NCI-H1092 (cell line): ENCODE results near the gene ACACA.

Experiments used
- DNase-seq: peaks from one replicate; lab custom pipeline; 2025; lab: John Stamatoyannopoulos, UW

ACACA gene

GRCh38 chr17:37344519-37344918, 62.1 kb downstream of the ACACA start:
- no peak for DNase-seq

DNA sequence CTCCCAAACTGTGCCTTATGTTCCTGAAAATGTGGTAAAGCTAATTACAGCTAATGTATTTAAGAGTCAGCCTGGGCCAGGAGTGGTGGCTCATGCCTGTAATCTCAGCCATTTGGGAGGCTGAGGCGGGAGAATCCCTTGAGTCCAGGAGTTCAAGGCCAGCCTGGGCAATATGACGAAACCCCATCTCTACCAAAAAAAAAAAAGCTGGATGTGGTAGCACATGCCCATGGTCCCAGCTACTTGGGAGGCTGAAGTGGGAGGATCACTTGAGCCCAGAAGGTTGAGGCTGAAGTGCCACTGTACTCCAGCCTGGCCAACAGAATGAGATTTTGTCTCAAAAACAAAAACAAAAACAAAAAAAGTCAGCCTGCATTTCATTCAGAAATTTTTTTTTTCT, 64.0 kb downstream of the ACACA start:
- DNase-seq: no peak

- no peak for DNase-seq
Observed at GRCh38 chr17:37340804-37341203, 65.8 kb downstream of the ACACA start.

- DNase-seq: no peak
Observed at GRCh38 chr17:37339321-37339720, 67.3 kb downstream of the ACACA start.

DNA sequence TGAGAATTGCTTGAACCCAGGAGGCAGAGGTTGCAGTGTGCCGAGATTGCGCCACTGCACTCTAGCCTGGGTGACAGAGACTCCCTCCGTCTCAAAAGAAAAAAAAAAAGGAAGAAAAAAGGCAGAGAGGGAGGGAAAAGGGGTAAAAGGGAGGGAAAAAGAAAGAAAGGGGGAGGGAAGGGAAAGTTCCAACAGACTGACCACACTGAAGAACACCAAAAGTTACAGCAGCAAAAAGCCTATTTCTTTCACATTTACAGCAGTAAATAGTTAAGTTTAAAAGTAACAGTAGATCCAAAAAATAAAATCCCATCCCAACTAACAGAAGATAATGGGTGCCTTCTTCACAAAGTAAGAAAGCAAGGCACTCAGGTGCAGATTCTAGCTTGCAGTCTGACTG, 67.8 kb downstream of the ACACA start:
- no peak for DNase-seq

DNA sequence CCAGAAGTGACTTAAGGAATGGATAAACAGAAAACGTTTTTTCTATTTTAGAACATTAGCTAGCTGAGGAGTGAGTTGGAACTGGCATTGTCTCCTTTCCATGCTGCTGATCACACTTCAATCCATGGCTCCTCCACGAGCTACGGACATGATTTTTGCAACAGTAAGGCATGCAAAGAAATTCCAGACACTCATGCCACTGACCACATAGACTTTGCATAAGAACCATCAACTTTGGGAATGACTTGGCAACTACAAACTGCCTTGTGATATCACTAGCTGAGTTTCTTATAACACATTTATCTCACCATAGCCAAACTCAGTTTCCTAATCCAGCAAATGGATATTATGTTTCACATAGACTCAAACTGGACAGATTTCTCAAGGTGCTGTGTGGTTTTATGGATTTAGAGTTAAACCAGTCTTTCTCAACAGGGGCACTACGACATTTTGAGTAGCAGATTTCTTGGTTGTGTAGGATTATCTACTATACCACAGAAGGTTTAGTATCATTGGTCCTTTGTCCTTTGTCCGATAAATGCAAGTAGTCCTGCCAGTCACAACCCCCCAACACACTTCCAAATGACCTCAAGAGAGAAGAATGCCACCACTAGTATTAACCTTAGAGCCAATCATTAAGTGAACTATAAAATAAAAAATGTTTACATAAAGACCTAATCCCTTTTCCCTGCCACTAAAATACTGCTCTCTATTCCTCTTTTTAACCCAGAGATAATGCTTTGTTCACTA, 79.1 kb downstream of the ACACA start:
- no peak for DNase-seq

GRCh38 chr17:37322826-37323561, 83.6 kb downstream of the ACACA start:
- no peak for DNase-seq

- DNase-seq: no peak
Observed at GRCh38 chr17:37322106-37322505, 84.5 kb downstream of the ACACA start.

DNA sequence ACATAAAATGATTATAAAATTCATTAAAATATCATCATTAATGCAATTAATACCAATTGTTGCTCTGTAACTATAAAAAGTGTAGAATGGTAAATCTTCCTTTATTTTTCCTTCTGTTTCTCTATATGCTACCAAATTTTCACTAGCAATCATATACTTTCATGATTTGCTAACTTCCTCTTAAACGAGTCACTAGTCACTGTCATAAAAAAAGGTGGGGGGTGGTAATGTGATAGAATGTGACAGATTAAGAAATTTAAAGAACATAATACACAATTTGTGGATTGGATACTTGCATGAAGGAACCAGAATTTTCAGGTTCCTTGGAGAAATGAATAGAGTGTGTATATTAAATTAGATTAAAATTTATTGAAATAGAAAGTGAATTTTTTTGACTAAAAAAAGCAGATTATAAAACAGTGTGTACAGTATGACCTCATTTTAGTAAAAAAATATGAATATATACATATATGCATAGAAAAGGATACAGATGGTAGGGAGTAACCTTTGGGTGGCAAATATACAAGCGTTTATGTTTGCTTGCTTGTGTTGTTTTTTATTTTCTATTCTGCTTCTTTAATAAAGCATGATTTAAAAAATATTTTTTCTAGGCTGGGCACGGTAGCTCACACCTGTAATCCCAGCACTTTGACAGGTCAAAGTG, 87.6 kb downstream of the ACACA start:
- DNase-seq: no peak

DNA sequence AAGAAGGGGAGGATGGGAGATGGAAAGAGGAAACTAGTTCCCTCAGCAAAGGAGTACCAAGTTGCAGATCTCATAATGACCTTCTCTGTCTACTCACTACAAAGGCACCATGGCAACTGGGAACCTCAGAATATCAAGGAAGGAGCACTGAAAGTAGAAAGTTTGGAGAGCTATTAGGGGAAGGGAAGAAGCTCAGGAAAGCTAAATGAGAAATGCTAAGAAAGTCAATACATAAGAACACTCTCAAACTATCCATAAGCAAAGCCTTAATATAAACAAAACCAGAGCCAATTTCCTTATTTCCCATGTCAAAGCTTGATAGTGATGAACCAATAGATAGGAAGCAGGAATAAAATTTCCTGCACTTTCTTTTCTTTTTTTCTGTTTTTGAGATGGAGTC, 88.8 kb downstream of the ACACA start:
- DNase-seq: no peak

DNA sequence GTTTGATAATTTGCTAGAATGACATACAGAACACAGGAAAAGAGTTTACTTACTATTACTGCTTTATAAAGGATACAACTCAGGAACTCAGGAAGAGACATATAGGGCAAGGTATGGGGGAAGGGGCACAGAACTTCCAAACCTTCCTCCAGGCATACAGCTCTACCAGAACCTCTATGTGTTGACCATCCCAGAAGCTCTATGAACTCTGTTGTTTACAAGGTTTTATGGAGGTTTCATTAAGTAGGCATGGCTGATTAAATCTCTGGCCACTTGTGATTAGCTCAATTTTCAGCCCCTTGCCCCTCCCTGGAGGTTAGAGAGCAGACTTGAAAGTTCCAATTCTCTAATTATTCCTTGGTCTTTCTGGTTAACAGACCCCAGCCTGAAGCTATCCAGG, 91.0 kb downstream of the ACACA start:
- no peak for DNase-seq

GRCh38 chr17:37312137-37312923, 94.3 kb downstream of the ACACA start:
- no peak for DNase-seq

GRCh38 chr17:37310940-37311339, 95.7 kb downstream of the ACACA start:
- DNase-seq: no peak

DNA sequence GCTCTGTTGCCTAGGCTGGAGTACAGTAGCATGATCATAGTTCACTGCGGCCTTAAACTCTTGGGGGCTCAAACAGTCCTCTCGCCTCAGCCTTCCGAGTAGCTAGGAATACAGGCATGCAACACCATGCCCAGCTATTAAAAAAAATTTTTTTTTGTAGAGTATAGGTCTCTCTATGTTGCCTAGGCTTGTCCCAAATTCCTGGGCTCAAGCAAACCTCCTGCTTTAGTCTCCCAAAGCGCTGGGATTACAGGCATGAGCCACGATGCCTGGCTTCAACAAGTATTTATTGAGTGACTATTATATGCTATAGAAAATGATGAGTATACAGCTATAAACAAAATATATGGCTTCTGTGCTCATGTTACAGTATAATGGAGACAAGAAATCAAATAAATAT, 97.6 kb downstream of the ACACA start:
- DNase-seq: no peak

DNA sequence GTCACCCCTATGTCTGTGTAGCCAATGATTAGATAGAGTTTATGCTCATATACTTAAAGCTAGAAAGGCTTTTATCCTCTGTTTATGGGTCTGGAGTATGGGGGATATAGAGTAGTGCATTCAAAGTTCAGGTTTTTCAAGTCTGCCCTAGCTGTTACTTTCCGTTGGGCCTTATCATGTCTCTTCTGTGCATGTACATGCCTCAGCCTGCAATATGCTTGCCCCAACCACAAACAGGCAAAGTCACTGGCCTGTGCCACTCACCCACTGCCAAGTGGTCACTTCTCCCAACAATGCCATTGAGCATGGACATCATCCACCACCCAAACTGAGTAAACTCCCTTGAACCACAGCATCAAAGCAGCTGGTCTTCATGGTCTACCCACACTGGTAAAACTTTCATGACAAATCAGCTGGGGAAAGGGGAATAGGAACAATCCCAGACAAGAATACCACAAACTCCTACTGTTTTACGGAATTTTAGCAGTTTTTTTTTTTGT, 101.2 kb downstream of the ACACA start:
- no peak for DNase-seq

GRCh38 chr17:37301288-37301687, 105.3 kb downstream of the ACACA start:
- no peak for DNase-seq

DNA sequence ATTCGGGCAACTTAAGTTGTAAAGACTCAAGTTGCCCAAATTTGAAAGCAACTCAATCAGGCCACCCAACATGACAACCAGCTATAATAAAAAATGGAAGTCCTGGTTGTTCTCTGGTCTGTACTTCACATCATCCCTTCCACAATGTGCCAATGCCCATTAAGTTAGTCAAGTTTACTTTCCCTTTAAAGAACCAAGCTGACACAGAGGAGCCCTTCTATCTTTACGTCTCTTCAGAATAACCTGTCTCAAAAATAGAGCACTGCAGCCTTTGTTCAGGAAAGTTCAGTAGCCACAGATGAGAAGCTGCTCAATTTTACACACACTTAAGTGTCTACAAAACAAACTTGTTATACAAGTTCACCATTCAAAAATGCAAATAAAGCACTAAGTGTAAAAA, 106.0 kb downstream of the ACACA start:
- no peak for DNase-seq

DNA sequence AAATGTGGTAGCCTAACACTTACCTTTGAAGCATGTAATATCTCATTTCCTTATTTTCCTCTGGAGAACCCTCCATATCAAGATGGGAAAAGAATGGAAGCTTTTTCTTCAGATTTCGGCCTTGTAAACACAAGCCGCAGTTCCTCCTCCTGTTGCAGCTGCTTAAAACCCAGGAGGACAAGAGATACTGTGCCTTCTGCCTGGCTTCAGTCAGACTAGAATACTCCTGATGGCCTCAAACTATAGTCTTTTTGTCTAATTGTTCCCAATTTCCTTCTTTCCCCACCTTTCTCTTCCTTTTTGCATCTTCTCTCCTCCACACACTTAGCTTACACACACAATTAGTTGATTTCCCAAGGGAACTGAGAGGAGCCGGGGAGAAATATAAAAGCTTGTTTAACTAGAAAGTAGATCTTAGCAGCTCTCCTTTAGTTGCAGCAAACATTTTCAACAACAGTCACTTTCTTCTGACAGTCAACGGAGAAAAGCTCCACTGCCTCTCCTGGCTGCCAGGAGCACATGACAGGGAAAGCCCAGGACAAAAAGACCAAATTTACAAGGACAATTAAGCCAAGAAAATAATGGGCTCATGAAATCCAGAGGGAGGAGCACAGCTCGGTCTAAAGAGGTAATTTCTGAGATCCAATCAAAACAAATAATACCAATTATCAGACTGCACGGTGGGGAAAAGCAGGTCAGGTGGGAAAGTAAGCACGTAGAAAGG, 107.2 kb downstream of the ACACA start:
- DNase-seq: no peak

DNA sequence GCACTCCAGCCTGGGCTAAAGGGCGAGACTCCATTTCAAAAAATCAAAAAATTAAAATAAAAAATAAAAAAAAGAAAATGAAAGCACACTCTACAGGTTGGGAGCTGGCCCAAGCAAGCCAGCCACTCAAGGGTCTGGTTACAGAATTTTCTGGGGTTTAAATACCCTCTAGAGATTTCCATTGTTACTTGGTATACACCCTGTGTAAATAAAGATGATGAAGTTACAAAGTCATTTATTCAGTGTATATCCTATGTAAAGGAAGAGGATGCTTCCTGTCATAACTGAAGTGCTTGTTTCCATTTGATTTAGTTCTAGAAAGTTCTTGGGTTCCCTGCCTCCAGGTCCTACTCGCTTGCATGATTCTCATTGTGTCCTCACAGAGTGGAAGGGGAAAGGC, 110.7 kb downstream of the ACACA start:
- DNase-seq: no peak

- DNase-seq: no peak
Observed at GRCh38 chr17:37294888-37295287, 111.7 kb downstream of the ACACA start.

- no peak for DNase-seq
Observed at GRCh38 chr17:37293770-37294169, 112.9 kb downstream of the ACACA start.
